MM.1S (cell line): Measurements from ENCODE around the gene MYLK2.

Experiments used
- CTCF ChIP-seq: fragments of 300-600 bp; sonication (generic); IDR thresholded peaks from 2 replicates; pipeline ENCODE4 v1.5.1; 2016; ENCODE audit warnings: antibody characterized with exemption, low read length, mixed read lengths
- EZH2 ChIP-seq: fragments of 300-600 bp; sonication (generic); optimal IDR thresholded peaks from 2 replicates; pipeline ENCODE3; 2017; ENCODE audit warnings: low read depth, mild to moderate bottlenecking, antibody characterized with exemption, low read length, mixed read lengths

- no peak for TF ChIP-seq CTCF
- no peak for TF ChIP-seq EZH2
These were observed 34.3 kb downstream of the MYLK2 start for GRCh38 chr20:31853481-31853880.
